ENCODE data around the gene GNPTG.
A peak's percentile ranks its signal among the peaks of the same experiment; 100 is the strongest.

Gene GNPTG

DNA sequence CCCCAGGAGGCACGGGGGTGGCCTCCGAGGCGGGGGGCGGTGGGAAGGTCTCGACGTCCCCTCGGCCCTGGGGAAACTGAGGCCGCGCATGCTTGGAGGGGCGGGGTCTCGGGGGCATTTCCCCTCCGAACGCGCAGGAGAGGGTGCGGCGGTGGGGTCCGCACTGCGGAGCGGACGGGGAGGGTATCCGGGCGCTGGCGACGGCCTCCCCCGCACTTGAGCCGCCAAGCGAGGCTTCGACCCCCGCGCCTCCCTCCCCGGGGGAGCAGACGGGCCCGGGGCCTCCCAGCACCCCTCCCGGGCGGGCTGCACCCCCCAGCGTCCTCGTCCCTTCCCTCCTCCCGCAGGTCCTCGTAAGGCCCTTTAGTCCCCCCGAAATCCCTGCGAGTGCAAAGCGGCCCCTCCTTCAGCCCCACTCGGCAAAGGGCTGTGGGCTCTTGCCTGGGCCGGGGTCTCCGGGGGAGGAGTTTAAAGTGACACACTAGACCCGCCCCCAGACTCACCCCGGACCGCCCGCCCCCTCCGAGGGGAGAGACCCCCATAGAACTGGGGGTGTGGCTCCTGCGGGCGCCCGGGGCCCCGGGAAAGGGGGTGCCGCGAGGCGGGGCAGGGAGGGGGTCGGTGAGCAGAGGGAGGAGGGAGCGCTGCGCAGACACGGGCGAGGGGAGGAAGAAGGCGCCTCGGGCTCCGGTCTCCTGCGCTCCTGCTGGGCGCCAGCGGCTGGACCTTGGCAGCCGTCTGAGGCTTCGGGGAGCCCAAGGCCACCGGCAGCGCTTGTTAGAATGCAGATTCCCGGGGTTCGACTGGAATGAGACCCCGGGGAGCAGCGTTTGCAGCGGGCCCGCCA is 17.7 kb upstream of the GNPTG start:
- DNase-seq, result no peak

DNA sequence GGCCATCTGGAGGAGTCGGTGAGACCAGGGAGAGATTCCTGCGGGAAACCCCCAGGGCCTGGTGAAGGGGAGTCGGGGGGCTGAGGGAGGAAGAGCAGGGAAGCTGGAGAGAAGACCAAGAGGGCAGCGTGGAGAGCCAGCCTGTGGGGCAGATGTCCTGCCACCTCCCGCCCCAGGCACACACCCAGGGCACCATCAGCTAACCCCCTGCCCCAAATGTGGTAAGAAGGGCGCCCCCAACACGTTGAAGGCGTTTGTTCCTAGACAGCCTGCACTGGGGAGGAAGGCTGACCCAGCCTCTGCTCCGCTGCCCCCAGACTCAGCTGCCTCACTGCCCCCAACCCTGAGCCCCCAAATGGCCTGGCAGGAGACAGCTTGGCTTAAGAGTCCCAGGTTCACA is 17.0 kb upstream of the GNPTG start:
- no peak for DNase-seq

DNA sequence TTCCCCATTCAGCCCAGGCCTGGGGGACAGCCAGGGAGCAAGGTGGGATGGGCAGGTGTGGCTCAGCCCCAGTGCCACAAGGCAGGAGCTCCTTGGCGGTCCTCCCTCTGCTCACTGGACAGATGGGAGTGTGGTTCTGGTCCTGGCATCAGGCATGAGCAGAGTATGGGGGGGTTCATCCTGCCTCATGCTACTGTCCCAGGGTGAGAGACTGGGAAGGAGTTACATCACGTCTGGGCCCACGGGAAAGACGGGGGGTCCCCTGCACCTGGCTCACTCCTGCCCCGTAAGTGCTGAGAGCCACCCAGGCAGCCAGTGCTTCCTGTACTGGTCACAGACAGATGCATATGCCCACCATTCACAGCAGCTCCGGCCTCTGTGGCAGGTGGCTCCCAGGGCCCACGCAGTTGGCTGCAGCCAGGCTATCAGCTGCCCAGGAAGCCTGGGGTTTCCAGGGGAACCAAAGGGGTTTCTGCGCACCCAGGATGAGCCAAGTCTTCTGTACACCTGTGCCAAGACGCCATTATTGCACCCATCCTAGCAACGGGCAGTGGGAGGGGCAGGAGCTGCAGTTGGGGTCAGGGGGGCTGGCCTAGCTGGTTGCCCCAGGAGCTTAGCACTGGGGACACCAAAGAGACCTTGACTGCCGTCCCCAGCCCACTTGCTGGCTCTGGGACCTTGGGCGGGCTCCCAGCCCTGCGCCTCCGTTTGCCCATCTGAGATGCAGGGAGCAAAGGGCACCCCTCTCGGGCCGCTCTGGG is 16.3 kb upstream of the GNPTG start:
- DNase-seq, result no peak

DNA sequence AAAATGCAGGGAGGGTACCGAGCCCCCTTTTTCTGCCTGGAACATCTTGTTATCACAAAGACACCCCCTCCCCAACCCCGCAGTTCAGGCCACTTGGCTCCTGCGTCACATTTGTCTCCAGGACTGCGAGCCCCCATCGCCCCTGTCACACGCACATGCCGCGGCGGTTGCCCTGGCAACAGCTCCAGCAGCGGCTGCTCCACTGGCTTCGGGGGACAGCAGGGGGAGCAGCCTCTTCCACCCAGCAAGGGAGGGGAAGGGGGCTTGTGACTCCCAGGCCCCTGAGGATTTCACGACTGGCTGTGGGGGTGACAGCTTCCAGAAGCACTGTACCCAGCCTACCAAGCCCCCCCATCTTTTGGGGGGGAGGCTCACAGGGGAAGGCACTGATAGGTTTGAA is 15.7 kb upstream of the GNPTG start:
- DNase-seq, result no peak

GRCh38 chr16:1336619-1337018 is 15.1 kb upstream of the GNPTG start:
- no peak for DNase-seq

GRCh38 chr16:1337486-1337885 is 14.2 kb upstream of the GNPTG start:
- DNase-seq, result no peak

GRCh38 chr16:1338119-1338730 is 13.5 kb upstream of the GNPTG start:
- DNase-seq, result peak in 2 of 3 donors; percentile 25 to 64

DNA sequence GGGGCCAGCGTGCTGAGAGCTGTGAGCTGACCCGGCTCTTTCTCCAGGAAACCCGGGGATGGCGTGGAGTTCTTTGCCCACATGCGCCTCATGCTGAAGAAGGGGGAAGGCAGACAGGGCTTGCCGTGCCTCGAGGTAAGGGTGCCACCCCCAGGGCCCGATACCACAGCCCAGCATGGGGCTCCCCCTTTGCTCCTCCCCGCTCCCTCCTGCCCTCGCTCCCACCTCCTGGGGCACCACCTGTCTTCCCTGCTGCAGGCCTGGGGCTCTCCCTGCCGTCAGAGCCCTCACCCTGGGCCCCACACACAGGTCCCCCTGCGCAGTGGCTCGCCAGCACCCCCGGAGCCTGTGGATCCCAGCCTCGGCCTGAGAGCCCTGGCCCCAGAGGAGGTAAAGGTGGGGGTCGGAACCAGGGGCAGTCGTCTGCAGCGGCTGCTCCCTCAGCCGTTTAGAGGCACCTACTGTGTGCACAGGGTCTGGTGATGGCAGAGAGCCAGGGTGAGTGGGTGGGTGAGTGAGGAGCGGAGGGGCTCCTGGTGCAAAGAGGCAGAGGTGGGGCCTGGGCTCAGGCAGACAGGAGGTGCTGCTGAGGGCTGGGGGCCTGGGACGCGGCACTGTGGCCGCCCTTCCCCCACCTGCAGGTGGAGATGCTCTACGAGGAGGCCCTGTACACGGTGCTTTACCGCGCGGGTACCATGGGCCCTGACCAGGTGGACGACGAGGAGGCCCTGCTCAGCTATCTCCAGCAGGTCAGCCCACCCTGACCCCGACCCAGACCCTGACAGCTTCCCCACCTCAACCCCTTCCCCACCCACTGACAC is 12.7 kb upstream of the GNPTG start:
- DNase-seq, result no peak

DNA sequence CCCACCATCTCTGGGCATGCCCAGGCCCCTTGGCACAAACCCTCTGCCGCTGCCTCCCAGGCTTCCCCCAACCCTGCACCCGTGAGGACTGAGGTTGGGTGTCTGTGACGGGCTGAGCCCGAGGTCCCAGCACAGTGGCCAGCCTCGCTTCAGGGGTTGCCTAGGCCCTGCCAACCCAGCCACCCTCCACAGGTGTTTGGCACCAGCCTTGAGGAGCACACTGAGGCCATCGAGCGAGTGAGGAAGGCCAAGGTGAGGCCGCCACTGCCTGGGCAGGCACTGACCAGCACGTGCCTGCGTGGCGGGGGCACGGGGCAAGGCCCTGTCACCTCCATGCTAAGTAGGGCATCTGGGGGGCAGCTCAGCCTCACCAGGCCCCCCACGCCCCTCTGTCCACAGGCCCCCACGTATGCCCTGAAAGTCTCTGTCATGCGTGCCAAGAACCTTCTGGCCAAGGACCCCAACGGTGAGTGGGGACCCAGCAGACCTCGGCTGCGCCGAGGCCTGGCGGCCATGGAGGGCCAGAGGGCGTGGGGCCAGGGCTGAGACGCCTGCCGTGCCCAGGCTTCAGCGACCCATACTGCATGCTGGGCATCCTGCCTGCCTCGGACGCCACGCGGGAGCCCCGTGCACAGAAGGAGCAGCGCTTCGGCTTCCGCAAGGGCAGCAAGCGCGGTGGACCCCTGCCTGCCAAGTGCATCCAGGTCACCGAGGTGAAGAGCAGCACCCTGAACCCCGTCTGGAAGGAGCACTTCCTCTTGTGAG is 10.8 kb upstream of the GNPTG start:
- DNase-seq, result no peak

- DNase-seq, result no peak
Observed at GRCh38 chr16:1341495-1342420, 10.0 kb upstream of the GNPTG start.

DNA sequence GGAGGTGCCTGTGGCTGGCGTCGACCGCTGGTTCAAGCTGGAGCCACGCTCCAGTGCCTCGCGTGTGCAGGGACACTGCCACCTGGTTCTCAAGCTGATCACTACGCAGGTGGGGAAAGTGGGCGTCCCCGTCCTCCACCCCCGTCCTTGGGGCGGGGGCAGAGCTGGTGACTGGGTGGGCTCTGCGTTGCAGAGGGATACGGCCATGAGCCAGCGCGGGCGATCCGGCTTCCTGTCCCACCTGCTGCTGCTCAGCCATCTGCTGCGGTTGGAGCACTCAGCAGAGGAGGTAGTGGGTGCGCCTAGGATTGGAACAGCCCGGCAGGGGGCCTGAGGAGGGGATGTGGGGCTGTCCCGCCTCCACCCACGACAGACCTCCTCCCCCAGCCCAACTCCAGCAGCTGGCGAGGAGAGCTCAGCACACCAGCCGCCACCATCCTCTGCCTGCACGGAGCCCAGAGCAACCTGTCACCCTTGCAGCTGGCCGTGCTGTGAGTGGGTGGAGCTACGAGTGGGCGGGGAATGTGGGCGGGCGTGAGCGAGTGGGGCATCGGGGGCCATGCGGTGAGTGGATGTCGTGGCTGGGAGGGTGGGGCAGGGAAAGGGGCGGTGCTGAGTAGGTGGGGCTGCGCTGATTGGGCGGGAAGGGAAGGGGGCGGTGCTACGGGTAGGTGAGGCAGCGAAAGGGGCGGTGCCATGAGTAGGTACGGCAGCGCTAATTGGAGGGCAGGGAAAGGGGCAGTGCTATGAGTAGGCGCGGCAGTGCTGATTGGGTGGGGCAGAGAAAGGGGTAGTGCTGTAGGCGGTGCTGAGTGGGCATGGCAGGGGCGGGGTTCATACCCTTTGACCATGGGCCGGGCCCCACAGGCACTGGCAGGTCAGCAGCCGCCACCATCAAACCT is 9.0 kb upstream of the GNPTG start:
- DNase-seq, result peak; percentile 96 to 97 (median 96)

DNA sequence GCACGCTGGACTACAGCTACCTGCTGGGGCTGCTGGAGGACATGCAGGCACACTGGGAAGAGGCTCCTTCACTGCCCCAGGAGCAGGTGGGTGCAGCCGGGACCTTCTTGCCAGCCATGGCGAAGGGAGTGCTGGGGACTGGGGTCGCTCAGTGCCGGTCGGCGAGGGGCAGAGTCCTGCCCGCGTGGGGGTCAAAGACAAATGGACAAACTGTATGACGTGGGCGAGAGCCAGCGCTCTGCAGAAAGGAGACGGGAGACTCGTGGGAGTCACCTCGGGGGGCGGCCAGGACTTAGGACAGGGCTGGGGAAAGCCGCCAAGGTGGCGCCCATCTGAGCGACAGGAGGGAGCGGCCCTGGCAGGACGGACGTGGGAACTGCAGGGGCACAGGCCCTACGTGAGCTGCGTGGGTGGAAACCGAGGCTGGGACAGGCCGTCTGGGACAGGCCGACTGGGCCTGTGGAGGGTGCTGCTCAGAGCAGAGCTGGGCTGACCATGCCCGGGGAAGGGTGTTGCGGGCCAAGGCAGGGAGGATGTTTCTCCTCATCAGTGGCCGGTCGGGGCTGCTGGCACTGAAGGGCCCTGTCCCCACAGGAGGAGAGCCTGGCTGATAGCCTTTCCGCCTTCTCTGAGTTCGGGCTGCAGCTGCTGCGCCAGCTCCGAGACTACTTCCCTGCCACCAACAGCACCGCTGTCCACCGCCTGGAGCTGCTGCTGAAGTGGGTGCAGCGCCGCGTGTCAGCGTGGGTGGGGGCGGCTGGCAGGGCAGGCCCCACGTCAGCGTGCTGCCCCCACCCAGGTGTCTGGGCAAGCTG is 8.1 kb upstream of the GNPTG start:
- DNase-seq, result peak in 1 of 3 donors; percentile 20

DNA sequence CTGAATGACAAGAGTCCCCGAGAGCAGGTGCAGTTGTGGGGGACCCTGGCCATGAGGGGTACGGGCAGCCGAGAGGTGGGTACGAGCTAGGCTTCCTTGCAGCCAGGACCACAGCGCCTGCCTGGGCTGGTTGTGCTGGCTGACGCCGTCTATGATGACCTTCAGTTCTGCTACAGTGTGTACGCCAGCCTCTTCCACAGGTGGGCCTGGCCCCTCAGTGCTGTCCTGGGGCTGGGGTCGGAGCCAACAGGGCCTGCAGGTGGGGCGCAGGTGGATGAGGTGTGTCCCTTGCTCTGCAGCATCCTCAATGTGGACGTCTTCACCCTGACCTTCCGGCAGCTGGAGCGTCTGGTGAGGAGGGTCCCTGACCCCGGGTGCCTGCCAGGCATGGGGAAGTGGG is 7.2 kb upstream of the GNPTG start:
- no peak for DNase-seq

GRCh38 chr16:1345087-1345486 is 6.6 kb upstream of the GNPTG start:
- no peak for DNase-seq

GRCh38 chr16:1345651-1346421 is 5.9 kb upstream of the GNPTG start:
- DNase-seq, result no peak

GRCh38 chr16:1346422-1347285 is 5.1 kb upstream of the GNPTG start:
- no peak for DNase-seq

- no peak for DNase-seq
Observed at GRCh38 chr16:1347286-1347855, 4.4 kb upstream of the GNPTG start.

Data from suppressor macrophage treated with lipopolysaccharide for 1 hour (primary cell).